HTR-8/SVneo (cell line): ENCODE data around the gene GPNMB.

ENCODE experiments used
- DNase-seq: peaks from one replicate; pipeline ENCODE4 v3.0.0; 2011; ENCODE audit warnings: low spot score, mixed read lengths; ENCODE audit not compliant: insufficient read length
- FAIRE-seq: peaks from 2 replicates; lab custom pipeline; 2011; peaks lifted over from hg19 to GRCh38; lab: Jason Lieb, UNC

Gene GPNMB

DNA sequence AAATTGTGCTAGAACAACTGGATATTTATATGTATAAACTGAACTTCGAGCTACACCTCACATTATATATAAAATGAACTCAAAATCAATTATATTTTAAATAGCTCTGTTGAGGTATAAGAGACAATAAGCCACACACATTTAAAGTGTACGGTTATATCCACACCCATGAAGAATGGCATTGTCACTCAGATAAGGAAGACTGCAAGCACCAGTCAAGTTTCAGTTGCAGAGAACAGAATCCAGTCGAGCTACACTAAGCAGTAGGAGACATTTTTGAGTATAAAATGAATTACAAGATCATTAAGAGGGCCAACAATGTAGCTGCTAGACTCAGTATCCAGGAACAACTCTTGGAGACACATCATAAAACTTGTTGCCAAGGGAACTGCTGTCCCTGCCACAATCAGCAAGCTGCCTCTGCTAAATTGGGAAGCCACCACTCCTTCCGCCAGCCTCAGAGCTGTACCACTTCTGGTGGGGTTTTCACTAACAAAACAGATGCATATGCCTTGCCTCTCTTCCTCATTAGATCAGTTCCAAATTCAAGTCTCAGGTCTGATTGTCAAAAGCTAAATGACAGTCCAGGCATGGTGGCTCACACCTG, 19.6 kb upstream of the GPNMB start:
- no peak for FAIRE-seq
- no peak for DNase-seq

DNA sequence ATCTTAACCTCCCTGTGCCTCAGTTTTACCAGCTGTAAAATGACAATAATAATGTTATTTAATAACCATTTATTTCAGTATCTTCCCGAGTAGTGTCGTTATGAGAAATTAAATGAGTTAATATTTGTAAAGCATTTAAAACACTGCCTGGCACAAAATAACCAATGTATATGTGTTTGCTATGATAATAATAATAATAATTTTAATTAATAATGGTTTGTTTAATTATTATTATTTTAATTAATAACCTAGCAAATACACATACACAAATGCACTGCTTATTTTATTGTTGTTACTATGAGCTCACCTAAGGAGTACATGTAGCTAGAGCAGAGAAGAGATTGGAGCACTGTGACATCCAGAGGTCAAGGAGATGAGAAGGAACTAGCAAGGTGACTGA, 18.2 kb upstream of the GPNMB start:
- FAIRE-seq, result no peak
- DNase-seq, result no peak

DNA sequence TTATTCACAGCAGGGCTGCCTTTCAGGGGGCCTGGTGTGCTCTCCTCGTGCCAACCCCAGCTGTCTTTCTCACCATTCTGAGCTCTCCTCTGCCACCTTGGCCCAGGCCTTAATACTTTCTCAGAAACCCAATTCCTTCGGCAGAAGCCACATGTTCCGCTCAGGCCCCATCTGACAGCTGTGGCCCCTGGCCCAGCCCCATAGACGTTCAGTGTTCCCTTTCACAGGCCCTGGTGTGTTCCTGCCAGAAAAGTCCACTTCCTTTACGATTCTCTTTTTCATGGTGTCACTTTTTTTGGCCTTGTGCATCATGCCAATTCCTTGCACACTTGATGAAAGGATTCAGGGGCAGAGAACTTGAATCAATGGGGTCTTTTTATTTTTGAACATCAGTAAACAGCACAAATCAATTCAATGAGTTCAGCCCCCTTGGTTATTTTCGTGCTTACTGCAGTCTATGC, 15.9 kb upstream of the GPNMB start:
- no peak for FAIRE-seq

DNA sequence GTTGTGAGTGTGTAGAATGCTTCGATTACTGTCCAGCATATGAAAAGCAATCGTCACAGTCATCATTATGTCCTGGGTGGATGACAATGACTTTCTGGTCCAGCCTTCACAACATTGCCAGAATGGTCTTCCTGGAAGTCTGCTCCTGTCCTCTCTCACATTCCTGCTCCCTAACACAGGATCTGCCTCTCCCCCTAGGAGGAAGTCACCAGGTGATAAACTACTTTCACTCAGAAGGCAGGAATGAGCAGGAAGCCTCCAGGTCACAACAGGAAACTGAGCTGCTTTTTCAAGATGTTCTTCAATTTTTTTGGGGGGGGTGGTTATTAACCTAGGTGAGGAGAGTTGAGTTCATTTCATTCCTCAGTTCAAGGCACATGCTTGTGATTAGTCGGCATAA, 13.6 kb upstream of the GPNMB start:
- no peak for DNase-seq
- no peak for FAIRE-seq

More for the DNA sequence above, 15.9 kb upstream of the GPNMB start:
- DNase-seq, result no peak

DNA sequence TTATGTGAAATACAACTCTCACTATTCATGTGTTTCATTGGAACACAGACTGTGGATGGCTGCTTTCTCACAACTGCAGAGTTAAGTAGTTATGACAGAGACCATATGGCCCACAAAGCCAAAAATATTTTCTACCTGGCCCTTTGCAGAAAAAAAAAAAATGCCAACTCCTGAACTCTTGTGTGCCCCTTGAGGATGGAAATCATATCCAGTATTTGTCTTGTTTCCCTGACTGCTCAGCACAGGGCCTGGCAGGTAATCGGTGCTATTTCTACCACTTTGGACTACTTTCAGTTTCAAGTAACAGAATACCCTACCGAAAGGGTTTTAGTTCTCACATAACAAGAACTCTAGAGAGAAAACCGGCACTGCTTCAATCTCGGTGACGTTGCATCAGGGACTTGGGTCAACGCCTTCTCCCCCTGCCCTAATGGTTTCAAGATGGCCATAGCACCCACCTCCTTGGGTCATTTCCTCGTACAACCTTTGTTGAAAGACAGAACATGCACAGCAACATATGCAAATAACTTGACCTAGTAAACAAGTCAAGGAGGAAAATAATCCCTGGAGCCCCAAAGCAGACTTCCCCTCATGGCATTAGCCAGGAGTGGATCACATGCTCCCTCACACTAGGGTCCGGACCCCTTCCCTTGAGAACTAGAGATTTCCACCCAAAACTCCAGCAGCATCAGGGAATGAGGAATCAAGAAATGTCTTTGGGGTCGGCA, 11.8 kb upstream of the GPNMB start:
- FAIRE-seq (no peak), DNase-seq (no peak)

DNA sequence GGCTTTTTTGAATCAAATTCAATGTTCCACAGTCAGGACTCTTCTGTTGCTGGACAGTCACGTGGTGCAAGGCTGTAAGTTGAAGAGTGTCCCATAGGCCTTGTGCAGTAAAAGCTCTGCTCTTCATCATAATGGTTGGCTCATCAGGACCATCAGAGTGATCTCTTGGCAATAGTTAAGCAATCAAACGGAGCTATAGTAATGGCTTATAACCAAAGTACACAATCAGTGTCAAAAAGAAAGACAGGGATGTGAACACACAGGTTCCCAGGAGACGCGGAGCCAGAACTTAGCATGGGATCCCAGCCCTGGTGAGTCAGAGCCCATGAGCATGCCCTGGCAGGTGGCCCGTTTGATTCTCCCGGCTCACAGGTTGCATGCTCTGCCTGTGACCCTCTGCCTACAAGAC, 10.8 kb upstream of the GPNMB start:
- FAIRE-seq (no peak), DNase-seq (no peak)

DNA sequence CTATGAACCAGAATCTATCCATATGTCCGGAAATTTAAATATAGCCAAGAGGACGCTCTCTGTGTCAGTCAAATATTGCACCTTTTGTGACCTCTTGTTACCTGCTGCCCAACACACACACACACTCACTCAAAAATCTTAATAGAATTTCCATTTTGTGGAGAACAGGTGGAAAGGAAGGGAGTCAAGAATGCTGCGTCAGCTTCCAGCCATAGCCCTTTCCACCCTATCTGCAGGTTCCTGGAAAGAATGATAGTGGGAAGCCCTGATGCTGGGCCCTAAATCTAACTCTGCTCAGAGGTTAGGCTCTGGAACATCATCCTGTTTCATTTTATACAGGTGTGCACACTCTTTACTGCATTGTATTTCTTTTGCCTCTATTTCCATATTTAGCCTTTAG, 9.6 kb upstream of the GPNMB start:
- FAIRE-seq (no peak), DNase-seq (no peak)

DNA sequence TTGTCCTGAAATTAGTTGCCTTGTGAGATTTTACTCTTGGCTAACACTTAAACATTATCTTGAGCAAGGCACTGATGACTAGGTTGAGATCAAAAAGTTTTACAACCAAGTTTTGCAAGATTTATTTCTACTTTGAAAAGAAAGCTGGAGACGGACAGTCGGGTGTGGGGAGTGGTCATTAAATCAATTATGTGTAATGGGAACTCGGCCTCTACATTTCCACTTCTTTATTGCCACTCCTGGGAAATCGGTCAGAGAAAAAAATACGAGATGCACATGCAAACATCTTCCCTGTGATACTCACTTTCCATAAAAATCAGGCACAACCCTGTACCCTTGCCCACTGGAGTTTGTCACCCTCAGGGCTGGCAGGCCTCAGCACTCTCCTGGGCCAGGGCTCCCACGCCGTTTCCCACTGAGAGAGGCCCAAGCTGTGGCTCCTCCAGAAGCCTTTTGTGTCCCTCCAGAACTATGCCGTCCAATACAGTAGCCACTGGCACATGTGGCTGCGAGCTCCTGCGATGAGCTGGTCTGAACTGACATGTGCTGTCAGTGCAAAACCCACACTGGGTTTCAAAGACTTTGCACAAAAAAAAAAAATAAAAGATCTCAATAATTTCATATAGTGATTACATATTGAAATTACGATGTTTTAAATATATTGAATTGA, 7.5 kb upstream of the GPNMB start:
- DNase-seq, result no peak
- FAIRE-seq, result no peak

DNA sequence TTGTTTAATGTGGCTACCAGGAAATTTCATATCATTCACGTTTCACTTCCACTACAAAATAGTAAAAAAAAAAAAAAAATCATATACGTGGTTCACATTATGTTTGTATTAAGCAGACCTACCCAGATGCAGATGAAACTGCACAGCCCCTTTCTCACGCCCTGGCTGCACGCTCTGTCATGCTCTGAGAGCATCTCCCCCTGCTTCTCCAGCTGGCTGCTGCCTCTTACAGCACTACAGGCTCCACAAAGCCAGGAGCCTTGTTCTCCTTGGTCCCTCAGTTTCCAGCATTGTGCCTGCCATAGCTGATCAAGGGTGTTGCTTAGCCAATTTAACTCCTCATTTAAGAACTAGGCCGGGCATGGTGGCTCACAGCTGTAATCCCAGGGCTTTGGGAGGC, 6.9 kb upstream of the GPNMB start:
- DNase-seq (no peak), FAIRE-seq (no peak)

DNA sequence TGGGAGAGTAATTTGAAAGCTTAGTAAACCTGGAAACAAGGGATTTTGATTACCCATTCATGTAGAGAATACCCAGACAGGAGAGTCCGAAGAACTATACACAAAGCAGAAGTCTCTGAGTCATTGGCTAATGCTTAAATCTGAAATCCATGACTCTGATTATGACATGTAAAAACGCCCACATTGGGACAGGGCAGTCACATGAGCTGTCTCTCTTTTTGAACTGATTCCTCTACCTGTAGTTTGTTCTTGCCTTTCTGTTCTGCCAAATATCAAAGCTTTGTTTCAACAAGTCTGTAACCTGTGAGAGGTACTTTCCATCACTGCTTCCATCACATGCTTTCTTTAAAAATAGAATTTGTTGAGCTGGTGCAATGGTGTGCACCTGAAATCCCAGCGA, 4.3 kb upstream of the GPNMB start:
- FAIRE-seq, result no peak
- no peak for DNase-seq

DNA sequence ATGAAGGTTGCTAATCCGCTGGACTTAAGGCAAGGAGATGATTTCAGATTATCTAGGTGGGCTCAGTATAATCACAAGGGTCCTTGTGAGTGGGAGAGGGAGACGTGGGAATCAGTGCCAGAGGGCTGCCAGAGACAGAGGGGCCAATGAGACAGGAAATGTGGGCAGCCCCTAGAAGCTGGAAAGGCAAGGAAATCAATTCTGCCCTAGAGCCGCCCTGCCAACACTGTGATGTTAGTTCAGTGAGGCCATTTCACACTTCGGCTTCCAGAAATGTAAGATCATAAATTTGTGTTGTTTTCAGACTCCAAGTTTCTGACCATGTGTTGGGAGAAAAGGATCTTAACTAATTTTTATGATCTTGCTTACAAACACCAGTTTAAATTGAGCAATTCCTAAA, 3.6 kb upstream of the GPNMB start:
- no peak for DNase-seq
- no peak for FAIRE-seq

DNA sequence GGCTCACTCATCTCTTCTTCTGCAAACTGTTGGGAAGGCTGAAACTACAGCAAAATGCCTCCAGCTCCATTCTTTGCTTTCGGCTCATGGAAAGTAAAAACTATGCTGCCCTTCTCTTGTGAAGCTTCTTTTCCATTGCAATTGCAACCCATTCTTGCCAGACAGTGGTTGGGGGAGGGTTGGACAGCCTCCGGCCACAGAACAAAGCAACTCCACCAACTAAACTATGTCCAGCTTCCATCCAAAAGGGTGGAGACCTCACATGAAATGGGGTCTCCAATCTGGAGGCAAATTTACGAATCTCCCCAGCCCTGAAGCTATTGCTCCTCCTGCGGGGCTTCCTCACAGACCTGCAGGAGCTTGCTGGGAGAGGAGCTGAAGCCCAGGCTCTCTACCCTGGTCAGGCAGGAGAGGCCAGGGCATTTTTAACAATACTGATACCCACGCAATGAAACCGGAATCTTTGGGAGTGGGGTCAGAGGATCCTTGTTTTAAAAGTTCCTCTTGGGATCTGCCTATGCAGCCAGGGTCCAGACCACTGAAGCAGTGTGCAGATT, 549 bp downstream of the GPNMB start:
- no peak for FAIRE-seq
- no peak for DNase-seq

DNA sequence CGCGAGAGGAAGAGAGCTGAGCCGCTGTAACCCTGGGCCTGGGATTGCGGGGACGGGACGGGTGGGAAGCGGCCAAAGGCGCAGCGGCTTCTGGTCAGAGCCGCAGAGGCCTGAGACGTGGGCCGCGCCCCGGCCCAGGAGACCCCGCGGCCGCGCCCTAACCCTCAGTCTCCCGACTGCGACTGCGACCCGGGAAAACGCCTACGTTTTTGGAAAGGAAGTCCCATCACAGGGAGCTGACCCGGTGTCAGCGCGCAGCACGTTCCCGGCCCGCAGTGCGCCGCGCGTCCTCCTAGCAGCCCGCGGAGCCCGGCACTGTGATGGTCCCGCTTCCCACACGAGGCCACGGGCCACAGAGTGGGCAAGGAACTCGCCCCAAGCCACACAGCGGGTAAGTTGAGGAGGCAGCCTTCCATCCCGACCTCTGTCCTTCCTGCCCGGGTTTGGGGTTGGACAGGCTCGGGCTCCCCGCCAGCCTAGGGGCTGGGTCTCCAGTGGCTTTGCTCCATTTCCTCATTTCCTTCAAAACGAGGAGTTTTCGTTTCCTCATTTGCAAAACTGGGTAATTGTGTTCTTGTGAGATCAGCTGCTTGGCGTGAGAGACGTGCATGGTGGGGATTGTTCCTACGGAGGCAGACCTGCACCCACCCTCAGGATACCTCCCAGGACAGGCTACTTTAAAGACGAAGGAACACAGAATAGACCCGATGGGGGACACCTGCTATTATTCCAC, 1.2 kb downstream of the GPNMB start:
- DNase-seq, result no peak
- no peak for FAIRE-seq

DNA sequence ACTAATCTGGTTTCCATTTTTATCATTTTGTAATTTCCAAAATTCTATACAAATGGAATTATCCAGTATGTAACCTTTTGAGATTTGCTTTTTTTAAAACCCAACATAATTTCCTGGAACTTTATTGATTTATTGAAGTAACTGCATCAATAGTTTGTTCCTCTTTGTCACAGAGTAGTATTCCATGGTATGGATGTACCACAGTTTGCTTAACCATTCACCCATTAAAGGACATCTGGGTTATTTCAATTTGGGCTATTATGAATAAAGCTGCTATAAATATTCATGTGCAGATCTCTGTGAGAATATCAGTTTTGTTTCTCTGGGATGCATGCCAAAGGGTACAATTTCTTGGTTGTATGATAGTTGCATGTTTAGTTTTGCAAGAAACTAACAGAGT, 2.9 kb downstream of the GPNMB start:
- no peak for FAIRE-seq
- DNase-seq, result no peak

DNA sequence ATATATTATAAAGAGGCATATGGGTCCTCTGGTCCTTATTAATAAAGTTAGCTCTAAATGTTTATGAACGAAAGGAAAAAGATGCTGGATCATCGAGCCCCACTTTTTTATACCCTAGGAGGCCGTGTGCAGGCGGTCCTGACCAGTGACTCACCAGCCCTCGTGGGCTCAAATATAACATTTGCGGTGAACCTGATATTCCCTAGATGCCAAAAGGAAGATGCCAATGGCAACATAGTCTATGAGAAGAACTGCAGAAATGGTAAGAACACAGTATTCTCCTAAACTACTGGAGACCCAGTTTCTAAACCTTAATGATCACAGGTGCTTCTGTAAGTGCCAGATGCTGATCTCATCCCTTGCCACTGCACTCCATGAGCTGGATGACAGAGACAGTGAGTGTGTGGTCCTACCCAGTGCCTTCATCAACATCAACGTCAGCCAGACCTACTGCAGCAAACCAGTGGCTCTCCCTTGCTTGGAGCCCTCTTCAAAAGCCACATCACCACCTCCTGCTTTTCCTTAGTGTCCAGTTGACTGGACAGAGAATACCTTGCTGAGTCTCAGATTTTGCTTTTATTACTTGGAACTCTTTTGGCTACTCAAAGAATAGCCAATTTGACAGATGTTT, 7.6 kb downstream of the GPNMB start:
- DNase-seq (no peak), FAIRE-seq (no peak)

DNA sequence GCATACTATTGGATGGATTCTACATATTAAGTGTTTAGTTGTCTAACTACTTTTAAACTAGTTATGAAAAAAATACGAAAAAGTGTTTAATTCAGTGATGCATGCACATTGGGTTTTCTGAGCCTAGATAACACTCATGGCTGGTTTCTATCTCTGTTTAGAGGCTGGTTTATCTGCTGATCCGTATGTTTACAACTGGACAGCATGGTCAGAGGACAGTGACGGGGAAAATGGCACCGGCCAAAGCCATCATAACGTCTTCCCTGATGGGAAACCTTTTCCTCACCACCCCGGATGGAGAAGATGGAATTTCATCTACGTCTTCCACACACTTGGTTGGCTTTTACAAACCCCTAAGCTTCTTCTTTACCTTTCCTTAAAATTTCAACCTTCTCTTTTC, 10.2 kb downstream of the GPNMB start:
- no peak for DNase-seq
- FAIRE-seq, result no peak

DNA sequence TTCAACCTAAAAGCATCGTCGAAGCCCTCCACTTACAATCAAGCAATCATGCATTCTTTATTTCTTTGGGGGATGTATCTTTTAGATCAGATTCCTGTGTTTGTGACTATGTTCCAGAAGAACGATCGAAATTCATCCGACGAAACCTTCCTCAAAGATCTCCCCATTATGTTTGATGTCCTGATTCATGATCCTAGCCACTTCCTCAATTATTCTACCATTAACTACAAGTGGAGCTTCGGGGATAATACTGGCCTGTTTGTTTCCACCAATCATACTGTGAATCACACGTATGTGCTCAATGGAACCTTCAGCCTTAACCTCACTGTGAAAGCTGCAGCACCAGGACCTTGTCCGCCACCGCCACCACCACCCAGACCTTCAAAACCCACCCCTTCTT, 13.8 kb downstream of the GPNMB start:
- FAIRE-seq, result no peak
- DNase-seq, result no peak

DNA sequence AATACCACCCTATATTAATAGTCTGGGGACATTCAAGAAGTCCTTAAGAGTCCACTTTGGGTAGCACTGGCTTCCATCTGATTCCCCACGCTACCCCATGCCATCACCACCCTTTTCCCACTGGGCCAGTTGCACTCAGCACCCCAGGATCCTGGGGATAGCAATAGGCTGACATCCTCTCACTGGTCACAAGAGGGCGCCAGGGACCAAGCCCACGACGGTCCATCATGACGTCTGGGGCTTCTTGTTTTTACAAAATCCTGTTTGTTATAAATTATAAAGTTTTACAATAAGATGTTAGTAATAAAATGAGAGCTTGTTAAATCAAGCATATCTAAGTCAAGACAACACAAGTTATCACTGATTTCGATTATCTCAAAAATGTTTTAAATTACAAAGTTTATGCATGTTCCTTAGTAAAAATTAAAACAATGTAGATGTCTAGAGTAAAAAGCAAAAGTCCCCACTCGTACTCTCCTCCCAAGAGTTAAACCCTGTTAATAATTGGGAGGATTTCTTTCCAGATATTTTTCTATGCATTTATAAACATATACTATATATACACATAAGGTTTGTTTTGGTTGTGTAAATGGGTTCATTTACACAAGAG, 15.4 kb downstream of the GPNMB start:
- DNase-seq (peak; percentile 85), FAIRE-seq (no peak)

DNA sequence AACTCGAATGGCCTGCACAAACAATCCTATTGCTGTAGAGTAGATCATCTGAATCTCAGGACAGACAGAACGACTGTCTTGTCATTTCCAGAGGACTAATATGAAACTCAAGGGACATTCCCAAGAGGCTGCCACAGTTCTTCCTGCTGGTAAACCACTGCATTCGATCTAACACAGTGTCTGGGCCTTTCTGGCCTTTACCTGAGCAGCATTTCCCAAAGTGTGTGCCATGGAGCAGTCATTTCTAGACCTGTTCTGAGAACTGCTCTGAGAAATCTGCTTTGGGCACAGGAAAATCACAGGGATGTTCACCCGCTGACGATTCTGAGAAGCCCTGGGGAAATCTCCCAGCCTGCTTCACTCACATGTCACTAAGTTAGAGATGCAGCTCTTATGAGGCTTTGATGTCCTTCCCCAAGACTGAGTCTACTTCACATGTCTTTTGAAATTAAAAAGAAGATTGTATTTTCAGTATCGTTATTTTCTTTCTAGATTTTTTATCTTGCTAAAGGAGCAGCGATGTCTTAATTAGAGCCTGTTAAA, 18.4 kb downstream of the GPNMB start:
- FAIRE-seq, result no peak
- no peak for DNase-seq
